Measurements from ENCODE around the gene ACVR1C.
"Not testable (repeated sequence)": the region's sequence is repeated elsewhere in the genome, so short reads cannot be mapped to it uniquely, and the experiment has no call there.

DNA sequence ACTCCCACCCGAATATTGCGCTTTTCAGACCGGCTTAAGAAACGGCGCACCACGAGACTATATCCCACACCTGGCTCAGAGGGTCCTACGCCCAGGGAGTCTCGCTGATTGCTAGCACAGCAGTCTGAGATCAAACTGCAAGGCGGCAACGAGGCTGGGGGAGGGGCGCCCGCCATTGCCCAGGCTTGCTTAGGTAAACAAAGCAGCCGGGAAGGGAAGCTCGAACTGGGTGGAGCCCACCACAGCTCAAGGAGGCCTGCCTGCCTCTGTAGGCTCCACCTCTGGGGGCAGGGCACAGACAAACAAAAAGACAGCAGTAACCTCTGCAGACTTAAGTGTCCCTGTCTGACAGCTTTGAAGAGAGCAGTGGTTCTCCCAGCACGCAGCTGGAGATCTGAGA, 62.0 kb downstream of the ACVR1C start:
- TF ChIP-seq, protein P1, sequence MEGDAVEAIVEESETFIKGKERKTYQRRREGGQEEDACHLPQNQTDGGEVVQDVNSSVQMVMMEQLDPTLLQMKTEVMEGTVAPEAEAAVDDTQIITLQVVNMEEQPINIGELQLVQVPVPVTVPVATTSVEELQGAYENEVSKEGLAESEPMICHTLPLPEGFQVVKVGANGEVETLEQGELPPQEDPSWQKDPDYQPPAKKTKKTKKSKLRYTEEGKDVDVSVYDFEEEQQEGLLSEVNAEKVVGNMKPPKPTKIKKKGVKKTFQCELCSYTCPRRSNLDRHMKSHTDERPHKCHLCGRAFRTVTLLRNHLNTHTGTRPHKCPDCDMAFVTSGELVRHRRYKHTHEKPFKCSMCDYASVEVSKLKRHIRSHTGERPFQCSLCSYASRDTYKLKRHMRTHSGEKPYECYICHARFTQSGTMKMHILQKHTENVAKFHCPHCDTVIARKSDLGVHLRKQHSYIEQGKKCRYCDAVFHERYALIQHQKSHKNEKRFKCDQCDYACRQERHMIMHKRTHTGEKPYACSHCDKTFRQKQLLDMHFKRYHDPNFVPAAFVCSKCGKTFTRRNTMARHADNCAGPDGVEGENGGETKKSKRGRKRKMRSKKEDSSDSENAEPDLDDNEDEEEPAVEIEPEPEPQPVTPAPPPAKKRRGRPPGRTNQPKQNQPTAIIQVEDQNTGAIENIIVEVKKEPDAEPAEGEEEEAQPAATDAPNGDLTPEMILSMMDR (IDR thresholded peaks at IDR 0.05), result not testable (repeated sequence)
- TF ChIP-seq POLR2A (IDR thresholded peaks at IDR 0.05); POLR2AphosphoS5 (IDR thresholded peaks at IDR 0.05; ENCODE audit: insufficient read depth in 1 of 2, low read depth in 1 of 2): not testable (repeated sequence)
